T-cell (primary cell): Measurements from ENCODE around the gene LGMN. TPM values are rescaled to one million over a fixed set of nuclear protein-coding genes. Genes with fewer than 3 reads are reported as not detected.
A peak's percentile ranks its signal among the peaks of the same experiment; 100 is the strongest.

ENCODE experiments used
- ATAC-seq, 4 experiments: fragments of 200-7000 bp in 3 of 4; fragments of 150-1000 bp in 1 of 4; cut with Tn5 transposase; replicated peaks in 1 of 4; 1 replicate in 3 of 4; 2 replicates in 1 of 4; pipeline ENCODE4 v1.10.0; 2021; ENCODE audit warnings: moderate library complexity in 3 of 4, mild to moderate bottlenecking in 2 of 4, moderate number of reproducible peaks in 1 of 4
- CTCF ChIA-PET, 2 donors: fragments of 300-600 bp; sonication (Branson Sonifier 250); formaldehyde crosslinking; loops; one replicate each; lab custom pipeline; 2022; ENCODE audit warnings: antibody characterized with exemption in 2 of 2; lab: Charles Lee
- POLR2A ChIA-PET, 2 donors: fragments of 300-600 bp; sonication (Branson Sonifier 250); formaldehyde crosslinking; loops; one replicate each; lab custom pipeline; 2022; ENCODE audit warnings: antibody characterized with exemption in 2 of 2; lab: Charles Lee
- DNase-seq, 35 experiments: peaks; one replicate each; pipeline versions ENCODE4 v3.0.0 to v3.0.0-alpha.2; 2013 to 2023
- H3K27ac ChIP-seq: one replicate; pipeline ENCODE4 v1.5.1; 2013; ENCODE audit warnings: low read length
- H3K27me3 ChIP-seq, 2 experiments: replicated peaks in 1 of 2; 1 replicate in 1 of 2; 2 replicates in 1 of 2; pipeline versions ENCODE4 v1.6.1 to v1.7.0; 2013; ENCODE audit warnings: low read length in 1 of 2, mixed read lengths in 1 of 2; ENCODE audit not compliant: control insufficient read depth in 2 of 2, insufficient read depth in 2 of 2; ENCODE audit errors: extremely low read depth in 1 of 2
- H3K36me3 ChIP-seq, 2 donors: 1 replicate in 1 of 2; 2 replicates in 1 of 2; pipeline versions ENCODE4 v1.6.1 to v1.7.0; 2013; ENCODE audit warnings: low read length in 1 of 2; ENCODE audit not compliant: control insufficient read depth in 2 of 2, insufficient read depth in 1 of 2; ENCODE audit errors: extremely low read depth in 1 of 2
- H3K4me1 ChIP-seq, 2 experiments: 1 replicate in 1 of 2; 2 replicates in 1 of 2; pipeline versions ENCODE4 v1.6.1 to v1.7.0; 2013; ENCODE audit warnings: low read length in 2 of 2, mixed read lengths in 1 of 2; ENCODE audit not compliant: insufficient read depth in 2 of 2, control insufficient read depth in 1 of 2; ENCODE audit errors: extremely low read depth in 1 of 2
- H3K4me3 ChIP-seq, 2 donors: 1 replicate in 1 of 2; 2 replicates in 1 of 2; pipeline versions ENCODE4 v1.5.1 to v1.7.0; 2013; ENCODE audit warnings: mild to moderate bottlenecking in 2 of 2, low read length in 1 of 2, moderate library complexity in 1 of 2; ENCODE audit not compliant: control insufficient read depth in 1 of 2; ENCODE audit errors: extremely low read depth in 1 of 2
- H3K9me3 ChIP-seq: 2 replicates; pipeline ENCODE4 v1.7.0; 2013
- H3K27ac Mint-ChIP-seq, 2 donors: one replicate each; pipeline ENCODE4 v1.8.0; 2020 to 2021; ENCODE audit warnings: mild to moderate bottlenecking in 2 of 2, mixed read lengths in 2 of 2
- H3K27me3 Mint-ChIP-seq, 2 donors: one replicate each; pipeline ENCODE4 v1.8.0; 2021 to 2022; ENCODE audit warnings: mixed read lengths in 2 of 2
- H3K36me3 Mint-ChIP-seq: one replicate; pipeline ENCODE4 v1.8.0; 2021; ENCODE audit warnings: mixed read lengths
- H3K4me1 Mint-ChIP-seq, 3 donors: one replicate each; pipeline ENCODE4 v1.8.0; 2020 to 2022; ENCODE audit warnings: mixed read lengths in 3 of 3, mild to moderate bottlenecking in 1 of 3
- H3K4me3 Mint-ChIP-seq, 3 donors: one replicate each; pipeline ENCODE4 v1.8.0; 2020 to 2022; ENCODE audit warnings: mild to moderate bottlenecking in 3 of 3, mixed read lengths in 3 of 3, moderate library complexity in 3 of 3
- H3K9me3 Mint-ChIP-seq, 3 donors: one replicate each; pipeline ENCODE4 v1.8.0; 2020 to 2022; ENCODE audit warnings: mixed read lengths in 3 of 3
- WGBS: methylation state at CpG from one replicate; pipeline ENCODE4 v1.1.5; 2013; ENCODE audit warnings: missing lambda C conversion rate; ENCODE audit not compliant: insufficient coverage; 5-methylcytosine and 5-hydroxymethylcytosine counted together
- total RNA-seq, 35 experiments: library from RNA in 6 of 35; stranded (reverse) in 6 of 35; fragments of 120-200 nt in 1 of 35; gene quantifications; one replicate each; pipeline versions ENCODE4 v1.2.1 to v1.2.4 and lab custom pipeline; 2013 to 2026

The LGMN gene
- total RNA-seq, 5 donors from 2014 or later (not counting 1 experiment from before 2014, with no cell fraction given), result 6.1 to 11.1 (median 8.8) TPM

GRCh38 chr14:92709340-92710000 lies 39.0 kb downstream of the LGMN start:
- peaks cover 32% of the 10 kb centered on the region for H3K36me3 Mint-ChIP-seq
- peaks cover 0 to 5% (median 0%) of the 10 kb centered on the region in 3 donors for H3K4me1 Mint-ChIP-seq
- no peaks in the 10 kb centered on the region for H3K27me3 Mint-ChIP-seq
- ATAC-seq, result no peak
- no peaks in the 10 kb centered on the region for H3K9me3 ChIP-seq
- CTCF ChIA-PET, result no interaction called here
- no peaks in the 10 kb centered on the region for H3K4me1 ChIP-seq
- H3K27ac Mint-ChIP-seq, result no peak overlapping the region
- 88% methylated on average over 8 of the region's 13 CpGs for WGBS
- peaks cover 0 to 9% of the 10 kb centered on the region in 2 experiments for H3K27me3 ChIP-seq
- no peaks in the 10 kb centered on the region for H3K9me3 Mint-ChIP-seq
- H3K36me3 ChIP-seq, result no peaks in the 10 kb centered on the region
- POLR2A ChIA-PET, result no interaction called here
- H3K4me3 Mint-ChIP-seq, result no peak overlapping the region
- no peak overlapping the region for H3K27ac ChIP-seq
- H3K4me3 ChIP-seq, result no peak overlapping the region
- DNase-seq, result no peak

- CTCF ChIA-PET, result no interaction called here
Observed at GRCh38 chr14:92706386-92706785, 42.0 kb downstream of the LGMN start.

GRCh38 chr14:92704821-92705220 lies 43.6 kb downstream of the LGMN start:
- peaks cover 0 to 9% of the 10 kb centered on the region in 2 donors for H3K27me3 Mint-ChIP-seq
- no peaks in the 10 kb centered on the region for H3K9me3 Mint-ChIP-seq
- ATAC-seq (no peak), DNase-seq (no peak)
- no peak overlapping the region for H3K4me3 ChIP-seq
- H3K4me1 ChIP-seq, result no peaks in the 10 kb centered on the region
- peaks cover 0 to 22% of the 10 kb centered on the region in 2 experiments for H3K27me3 ChIP-seq
- CTCF ChIA-PET, result no interaction called here
- no peak overlapping the region for H3K4me3 Mint-ChIP-seq
- no peak overlapping the region for H3K27ac Mint-ChIP-seq
- peaks cover 0 to 4% of the 10 kb centered on the region in 2 donors for H3K36me3 ChIP-seq
- peaks cover 0 to 5% (median 0%) of the 10 kb centered on the region in 3 donors for H3K4me1 Mint-ChIP-seq
- POLR2A ChIA-PET, result no interaction called here
- WGBS, result 90% methylated on average over 11 of the region's 11 CpGs
- peaks cover 28% of the 10 kb centered on the region for H3K36me3 Mint-ChIP-seq
- no peaks in the 10 kb centered on the region for H3K9me3 ChIP-seq
- H3K27ac ChIP-seq, result no peak overlapping the region

More at GRCh38 chr14:92706386-92706785, 42.0 kb downstream of the LGMN start:
- Histone ChIP-seq H3K27me3 (peaks cover 0 to 22% of the 10 kb centered on the region in 2 experiments), H3K4me1 (no peaks in the 10 kb centered on the region), H3K9me3 (no peaks in the 10 kb centered on the region), H3K27ac (no peak overlapping the region), H3K4me3 (no peak overlapping the region), H3K36me3 (peaks cover 0 to 4% of the 10 kb centered on the region in 2 donors)
- no peak for DNase-seq
- 93% methylated on average over 13 of the region's 15 CpGs for WGBS
- H3K4me1 Mint-ChIP-seq, result peaks cover 0 to 5% (median 0%) of the 10 kb centered on the region in 3 donors
- POLR2A ChIA-PET, result no interaction called here
- H3K27ac Mint-ChIP-seq, result no peak overlapping the region
- peaks cover 35% of the 10 kb centered on the region for H3K36me3 Mint-ChIP-seq
- peaks cover 0 to 9% of the 10 kb centered on the region in 2 donors for H3K27me3 Mint-ChIP-seq
- H3K9me3 Mint-ChIP-seq, result no peaks in the 10 kb centered on the region
- no peak for ATAC-seq
- no peak overlapping the region for H3K4me3 Mint-ChIP-seq

GRCh38 chr14:92704036-92704804 lies 44.2 kb downstream of the LGMN start:
- ATAC-seq (no peak), DNase-seq (peak in 4 of 35 experiments; percentile 8 to 54 (median 22))
- Mint-ChIP-seq H3K9me3 (no peaks in the 10 kb centered on the region), H3K4me3 (no peak overlapping the region), H3K36me3 (peaks cover 26% of the 10 kb centered on the region), H3K4me1 (peaks cover 0 to 5% (median 0%) of the 10 kb centered on the region in 3 donors), H3K27ac (no peak overlapping the region), H3K27me3 (peaks cover 0 to 9% of the 10 kb centered on the region in 2 donors)
- no peaks in the 10 kb centered on the region for H3K9me3 ChIP-seq
- H3K36me3 ChIP-seq, result peaks cover 0 to 4% of the 10 kb centered on the region in 2 donors
- peaks cover 0 to 22% of the 10 kb centered on the region in 2 experiments for H3K27me3 ChIP-seq
- POLR2A ChIA-PET, result interaction anchor here in 1 of 2 donors (0.6 kb wide), 1 partner anchor 642 kb away, joined by 3 read pairs; no protein-coding TSS in a partner anchor
- CTCF ChIA-PET, result no interaction called here
- no peak overlapping the region for H3K4me3 ChIP-seq
- H3K27ac ChIP-seq, result no peak overlapping the region
- WGBS, result 67% methylated on average over 16 of the region's 23 CpGs
- no peaks in the 10 kb centered on the region for H3K4me1 ChIP-seq

- no peak overlapping the region for H3K27ac Mint-ChIP-seq
- peaks cover 0 to 22% of the 10 kb centered on the region in 2 experiments for H3K27me3 ChIP-seq
- H3K9me3 Mint-ChIP-seq, result no peaks in the 10 kb centered on the region
- peaks cover 0 to 4% of the 10 kb centered on the region in 2 donors for H3K36me3 ChIP-seq
- no peak overlapping the region for H3K4me3 ChIP-seq
- H3K4me3 Mint-ChIP-seq, result no peak overlapping the region
- no peak overlapping the region for H3K27ac ChIP-seq
- no peaks in the 10 kb centered on the region for H3K9me3 ChIP-seq
- 95% methylated on average over 7 of the region's 10 CpGs for WGBS
- ChIA-PET POLR2A (interaction anchor here in 1 of 2 donors (0.6 kb wide), 1 partner anchor 641 kb away, joined by 3 read pairs; no protein-coding TSS in a partner anchor), CTCF (no interaction called here)
- peaks cover 0 to 5% (median 0%) of the 10 kb centered on the region in 3 donors for H3K4me1 Mint-ChIP-seq
- no peaks in the 10 kb centered on the region for H3K4me1 ChIP-seq
- ATAC-seq, result no peak
- peaks cover 26% of the 10 kb centered on the region for H3K36me3 Mint-ChIP-seq
- peaks cover 0 to 9% of the 10 kb centered on the region in 2 donors for H3K27me3 Mint-ChIP-seq
- no peak for DNase-seq
Observed at GRCh38 chr14:92703516-92703915, 44.9 kb downstream of the LGMN start.

- Mint-ChIP-seq H3K27ac (no peak overlapping the region), H3K4me1 (peaks cover 0 to 5% (median 0%) of the 10 kb centered on the region in 3 donors), H3K27me3 (peaks cover 0 to 9% of the 10 kb centered on the region in 2 donors), H3K9me3 (no peaks in the 10 kb centered on the region), H3K4me3 (no peak overlapping the region), H3K36me3 (peaks cover 26% of the 10 kb centered on the region)
- no peaks in the 10 kb centered on the region for H3K4me1 ChIP-seq
- DNase-seq, result no peak
- no peak for ATAC-seq
- ChIA-PET POLR2A (no interaction called here), CTCF (no interaction called here)
- H3K27me3 ChIP-seq, result peaks cover 0 to 22% of the 10 kb centered on the region in 2 experiments
- no peak overlapping the region for H3K4me3 ChIP-seq
- H3K36me3 ChIP-seq, result peaks cover 0 to 4% of the 10 kb centered on the region in 2 donors
- 86% methylated on average over 8 of the region's 9 CpGs for WGBS
- H3K9me3 ChIP-seq, result no peaks in the 10 kb centered on the region
- no peak overlapping the region for H3K27ac ChIP-seq
Observed at GRCh38 chr14:92702441-92702918, 45.9 kb downstream of the LGMN start.
